ENCODE data around the gene TMEM248. TPM values are rescaled to one million over a fixed set of nuclear protein-coding genes. Genes with fewer than 3 reads are reported as not detected.

The TMEM248 gene
- total RNA-seq, 4 donors from 2014 or later = 53.2 to 65.9 (median 60.3) TPM

DNA sequence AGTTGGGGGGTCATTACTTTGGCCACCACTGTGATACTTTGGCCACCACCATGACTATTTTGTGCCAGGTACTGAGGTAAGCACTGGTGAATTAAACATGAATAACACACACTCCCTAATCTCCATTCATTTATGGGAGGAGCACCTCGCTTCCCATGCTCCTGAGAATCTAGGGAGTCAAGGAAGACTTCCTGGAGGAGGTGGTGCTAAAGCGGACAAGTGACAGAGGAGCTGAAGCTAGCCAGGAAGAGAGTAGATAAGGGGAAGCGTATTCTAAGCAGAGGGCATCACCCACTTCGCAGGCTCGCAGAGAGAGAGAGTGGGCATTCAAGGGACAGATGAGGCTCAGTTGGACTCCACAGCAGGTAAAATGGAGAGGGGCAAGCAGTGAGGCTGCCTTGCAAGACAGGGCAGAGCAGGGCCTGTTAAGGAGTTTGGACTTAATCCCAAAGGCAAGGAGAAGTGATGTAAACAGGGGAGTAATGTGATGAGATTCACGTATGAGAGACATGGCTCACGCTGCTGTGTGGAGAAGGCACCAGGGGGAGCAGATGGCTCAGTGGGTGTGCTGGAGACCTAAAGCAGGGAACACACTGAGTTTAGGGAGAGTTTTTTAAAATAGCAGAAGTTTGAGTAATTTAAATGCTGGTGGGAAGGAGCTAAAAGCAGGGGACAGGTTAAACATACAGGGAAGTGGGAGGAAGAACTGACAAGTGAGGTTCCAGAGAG is 21.3 kb upstream of the TMEM248 start:
- Histone ChIP-seq H3K4me1 (no peaks in the 10 kb centered on the region), H3K9me3 (no peaks in the 10 kb centered on the region), H3K27me3 (no peaks in the 10 kb centered on the region), H3K4me3 (no peak overlapping the region), H3K27ac (no peak overlapping the region), H3K36me3 (peaks cover 0 to 8% of the 10 kb centered on the region in 2 donors)
- in situ Hi-C loops (cut with MboI; ENCODE audit: low sequenced_read_pairs in 4 of 4) (no loop called here), intact Hi-C loops (cut with DNase I; ENCODE audit: low total_unique reads) (no loop called here)
- no peak for DNase-seq
- ATAC-seq = no peak
- TF ChIP-seq, protein P1, sequence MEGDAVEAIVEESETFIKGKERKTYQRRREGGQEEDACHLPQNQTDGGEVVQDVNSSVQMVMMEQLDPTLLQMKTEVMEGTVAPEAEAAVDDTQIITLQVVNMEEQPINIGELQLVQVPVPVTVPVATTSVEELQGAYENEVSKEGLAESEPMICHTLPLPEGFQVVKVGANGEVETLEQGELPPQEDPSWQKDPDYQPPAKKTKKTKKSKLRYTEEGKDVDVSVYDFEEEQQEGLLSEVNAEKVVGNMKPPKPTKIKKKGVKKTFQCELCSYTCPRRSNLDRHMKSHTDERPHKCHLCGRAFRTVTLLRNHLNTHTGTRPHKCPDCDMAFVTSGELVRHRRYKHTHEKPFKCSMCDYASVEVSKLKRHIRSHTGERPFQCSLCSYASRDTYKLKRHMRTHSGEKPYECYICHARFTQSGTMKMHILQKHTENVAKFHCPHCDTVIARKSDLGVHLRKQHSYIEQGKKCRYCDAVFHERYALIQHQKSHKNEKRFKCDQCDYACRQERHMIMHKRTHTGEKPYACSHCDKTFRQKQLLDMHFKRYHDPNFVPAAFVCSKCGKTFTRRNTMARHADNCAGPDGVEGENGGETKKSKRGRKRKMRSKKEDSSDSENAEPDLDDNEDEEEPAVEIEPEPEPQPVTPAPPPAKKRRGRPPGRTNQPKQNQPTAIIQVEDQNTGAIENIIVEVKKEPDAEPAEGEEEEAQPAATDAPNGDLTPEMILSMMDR (IDR thresholded peaks at IDR 0.05 in 4 of 5, conservative IDR thresholded peaks at IDR 0.05 in 1 of 5) = no peak
- TF ChIP-seq POLR2A (IDR thresholded peaks at IDR 0.05) = no peak

DNA sequence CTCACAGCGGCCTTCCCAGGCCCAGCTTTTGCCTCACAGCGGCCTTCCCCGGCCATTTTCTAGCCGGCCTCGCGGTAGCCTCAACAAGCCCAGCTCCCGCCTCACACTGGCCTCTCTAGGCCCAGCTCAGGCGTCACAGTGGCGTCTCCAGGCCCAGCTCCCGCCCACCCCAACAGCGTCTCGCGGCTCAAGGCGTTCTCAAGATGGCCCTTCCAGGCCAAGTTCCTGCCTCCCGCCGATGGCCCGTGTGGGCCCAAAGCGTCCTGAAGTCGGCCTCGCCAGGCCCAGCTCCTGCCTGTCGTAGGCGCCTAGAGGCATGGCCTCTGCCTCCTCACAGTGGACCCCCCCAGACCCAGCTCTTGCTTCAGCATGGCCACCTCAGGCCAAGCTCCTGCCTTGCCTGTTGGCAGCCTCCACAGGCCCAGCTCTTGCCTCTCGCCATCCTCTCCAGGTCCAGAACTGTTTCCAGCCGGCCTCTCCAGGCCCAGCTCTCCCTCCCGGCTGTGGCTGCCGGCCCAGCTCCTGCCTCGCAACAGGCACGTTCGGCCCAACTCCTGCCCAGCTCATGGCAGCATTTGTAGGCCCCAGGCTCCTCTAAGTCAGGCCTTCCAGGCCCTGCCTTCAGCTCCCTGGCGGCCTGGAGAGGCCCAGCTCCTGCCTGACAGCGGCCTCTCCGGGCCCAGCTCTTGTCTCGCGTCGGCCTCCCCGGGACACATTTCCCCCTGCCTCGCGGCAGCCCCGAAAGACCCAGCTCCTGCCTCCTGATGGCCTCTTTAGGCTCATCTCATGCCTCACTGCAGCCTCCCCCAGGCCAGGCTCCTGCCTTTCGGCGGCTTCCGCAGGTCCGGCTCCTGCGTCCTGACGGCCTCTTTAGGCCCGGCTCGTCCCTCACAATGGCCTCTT is 18.8 kb upstream of the TMEM248 start:
- intact Hi-C loops (cut with DNase I; ENCODE audit: low total_unique reads) (no loop called here), in situ Hi-C loops (cut with MboI; ENCODE audit: low sequenced_read_pairs in 4 of 4) (no loop called here)
- no peaks in the 10 kb centered on the region for H3K9me3 ChIP-seq
- no peak overlapping the region for H3K4me3 ChIP-seq
- TF ChIP-seq, protein P1 (IDR thresholded peaks at IDR 0.05 in 4 of 5, conservative IDR thresholded peaks at IDR 0.05 in 1 of 5) = no peak
- TF ChIP-seq POLR2A (IDR thresholded peaks at IDR 0.05) = no peak
- no peak overlapping the region for H3K27ac ChIP-seq
- no peaks in the 10 kb centered on the region for H3K27me3 ChIP-seq
- ATAC-seq (no peak), DNase-seq (no peak)
- H3K36me3 ChIP-seq = peaks cover 0 to 8% of the 10 kb centered on the region in 2 donors
- no peaks in the 10 kb centered on the region for H3K4me1 ChIP-seq

DNA sequence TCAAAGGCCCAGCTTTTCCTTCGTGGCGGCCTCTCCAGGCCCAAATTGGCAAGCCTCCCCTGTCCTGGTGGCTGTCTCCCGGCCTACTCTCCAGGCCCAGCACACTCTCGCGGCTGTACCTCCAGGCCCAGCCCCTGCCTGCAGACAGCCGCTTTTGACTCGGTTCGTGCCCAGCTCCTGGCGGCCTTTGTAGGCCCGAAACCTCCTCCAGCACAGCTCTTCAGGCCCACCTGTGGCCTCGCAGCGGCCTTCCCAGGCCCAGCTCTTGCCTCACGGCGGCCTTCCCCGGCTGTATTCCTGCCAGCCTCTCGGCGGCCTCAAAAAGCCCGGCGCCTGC is 18.2 kb upstream of the TMEM248 start:
- peaks cover 0 to 8% of the 10 kb centered on the region in 2 donors for H3K36me3 ChIP-seq
- H3K27ac ChIP-seq = no peak overlapping the region
- no peaks in the 10 kb centered on the region for H3K9me3 ChIP-seq
- no peaks in the 10 kb centered on the region for H3K27me3 ChIP-seq
- no peak overlapping the region for H3K4me3 ChIP-seq
- no peak for ATAC-seq
- in situ Hi-C loops (cut with MboI; ENCODE audit: low sequenced_read_pairs in 4 of 4) (no loop called here), intact Hi-C loops (cut with DNase I; ENCODE audit: low total_unique reads) (no loop called here)
- TF ChIP-seq, protein P1 (IDR thresholded peaks at IDR 0.05 in 4 of 5, conservative IDR thresholded peaks at IDR 0.05 in 1 of 5) = no peak
- TF ChIP-seq POLR2A (IDR thresholded peaks at IDR 0.05) = no peak
- no peaks in the 10 kb centered on the region for H3K4me1 ChIP-seq
- no peak for DNase-seq

DNA sequence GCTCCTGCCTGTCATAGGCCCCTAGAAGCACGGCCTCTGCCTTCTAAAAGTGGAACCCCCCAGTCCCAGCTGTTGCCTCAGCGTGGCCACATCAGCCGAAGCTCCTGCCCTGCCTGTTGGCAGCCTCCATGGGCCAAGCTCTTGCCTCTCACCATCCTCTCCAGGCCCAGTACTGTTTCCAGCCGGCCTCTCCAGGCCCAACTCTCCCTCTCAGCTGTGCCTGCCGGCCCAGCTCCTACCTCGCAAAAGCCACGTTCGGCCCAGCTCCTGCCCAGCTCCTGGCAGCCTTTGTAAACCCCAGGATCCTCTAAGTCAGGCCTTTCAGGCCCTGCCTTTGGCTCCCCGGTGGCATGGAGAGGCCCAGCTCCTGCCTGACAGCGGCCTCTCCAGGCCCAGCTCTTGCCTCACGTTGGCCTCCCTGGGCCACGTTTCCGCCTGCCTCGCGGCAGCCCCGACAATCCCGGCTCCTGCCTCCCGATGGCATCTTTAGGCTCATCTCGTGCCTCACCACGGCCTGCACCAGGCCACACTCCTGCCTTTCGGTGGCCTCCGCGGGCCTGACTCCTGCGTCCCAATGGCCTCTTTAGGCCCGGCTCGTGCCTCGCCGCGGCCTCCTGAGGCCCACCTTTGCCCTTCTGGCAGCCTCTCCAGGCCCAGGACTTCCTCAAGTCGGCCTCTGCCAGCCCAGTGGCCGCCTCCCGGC is 17.5 kb upstream of the TMEM248 start:
- Histone ChIP-seq H3K9me3 (no peaks in the 10 kb centered on the region), H3K4me1 (no peaks in the 10 kb centered on the region), H3K27me3 (no peaks in the 10 kb centered on the region), H3K27ac (no peak overlapping the region), H3K4me3 (no peak overlapping the region), H3K36me3 (peaks cover 0 to 8% of the 10 kb centered on the region in 2 donors)
- in situ Hi-C loops (cut with MboI; ENCODE audit: low sequenced_read_pairs in 4 of 4) = no loop called here
- intact Hi-C loops (cut with DNase I; ENCODE audit: low total_unique reads) = no loop called here
- ATAC-seq (no peak), DNase-seq (no peak)
- TF ChIP-seq POLR2A (IDR thresholded peaks at IDR 0.05) = no peak
- TF ChIP-seq, protein P1 (IDR thresholded peaks at IDR 0.05 in 4 of 5, conservative IDR thresholded peaks at IDR 0.05 in 1 of 5) = no peak
